NB4 (cell line): ENCODE measurements around the gene FASN.

Source experiments
- DNase-seq: peaks from one replicate; pipeline ENCODE4 v3.0.0; 2010; ENCODE audit warnings: low read depth
- H3K4me3 ChIP-seq: one replicate; pipeline ENCODE4 v1.5.1; 2011; ENCODE audit warnings: mild to moderate bottlenecking, low read depth, low read length, moderate library complexity
- CTCF ChIP-seq: IDR thresholded peaks from one replicate; pipeline ENCODE4 v1.5.1; 2012; ENCODE audit warnings: low read depth, low read length
- MAX ChIP-seq: IDR thresholded peaks from 2 replicates; pipeline ENCODE4 v1.6.1; 2011; ENCODE audit warnings: low read depth, low read length
- MYC ChIP-seq: IDR thresholded peaks from 2 replicates; pipeline ENCODE4 v1.6.1; 2011; ENCODE audit warnings: low read depth, low read length
- POLR2A ChIP-seq: IDR thresholded peaks from 2 replicates; pipeline ENCODE4 v1.6.1; 2011; ENCODE audit warnings: mild to moderate bottlenecking; ENCODE audit not compliant: insufficient read length; ENCODE audit errors: extremely low read depth

The FASN gene

GRCh38 chr17:82035488-82035887 is 62.5 kb downstream of the FASN start:
- TF ChIP-seq POLR2A (no peak), MYC (no peak), MAX (no peak), CTCF (no peak)

GRCh38 chr17:82034371-82035011 is 63.5 kb downstream of the FASN start:
- DNase-seq: no peak
- no peak for TF ChIP-seq MYC
- no peak for TF ChIP-seq POLR2A
- TF ChIP-seq MAX: no peak
- no peak for TF ChIP-seq CTCF
- H3K4me3 ChIP-seq: no peak overlapping the region

More at GRCh38 chr17:82035488-82035887, 62.5 kb downstream of the FASN start:
- H3K4me3 ChIP-seq: no peak overlapping the region
- no peak for DNase-seq

- H3K4me3 ChIP-seq: no peak overlapping the region
- TF ChIP-seq CTCF: no peak
- TF ChIP-seq POLR2A: no peak
- no peak for TF ChIP-seq MAX
- TF ChIP-seq MYC: no peak
- DNase-seq: no peak
These were observed 64.5 kb downstream of the FASN start for GRCh38 chr17:82033359-82034085.

- peak overlapping the region; percentile 49 for H3K4me3 ChIP-seq
- TF ChIP-seq MAX: peak; percentile 84
- no peak for TF ChIP-seq CTCF
- no peak for TF ChIP-seq POLR2A
- peak; percentile 54; the same call in 1 of the 2 replicates for TF ChIP-seq MYC
- peak; percentile 68 for DNase-seq
These were observed 66.0 kb downstream of the FASN start for GRCh38 chr17:82031885-82032627.

GRCh38 chr17:82031303-82031884 is 66.6 kb downstream of the FASN start, which contains the start of gene RAC3:
Gene RAC3 (plus strand): TSS chr17:82031678. CDS start chr17:82031762, 84 bp downstream.
- TF ChIP-seq POLR2A (peak; percentile 38), CTCF (no peak)
- H3K4me3 ChIP-seq: peak within 1 kb of the TSS; percentile 49
- DNase-seq: peak; percentile 65
